ENCODE measurements around the gene CNTN4. TPM values are rescaled to one million over a fixed set of nuclear protein-coding genes. Genes with fewer than 3 reads are reported as not detected.

CNTN4 gene
- total RNA-seq, 1 donor from 2014 or later = 5.2 TPM

DNA sequence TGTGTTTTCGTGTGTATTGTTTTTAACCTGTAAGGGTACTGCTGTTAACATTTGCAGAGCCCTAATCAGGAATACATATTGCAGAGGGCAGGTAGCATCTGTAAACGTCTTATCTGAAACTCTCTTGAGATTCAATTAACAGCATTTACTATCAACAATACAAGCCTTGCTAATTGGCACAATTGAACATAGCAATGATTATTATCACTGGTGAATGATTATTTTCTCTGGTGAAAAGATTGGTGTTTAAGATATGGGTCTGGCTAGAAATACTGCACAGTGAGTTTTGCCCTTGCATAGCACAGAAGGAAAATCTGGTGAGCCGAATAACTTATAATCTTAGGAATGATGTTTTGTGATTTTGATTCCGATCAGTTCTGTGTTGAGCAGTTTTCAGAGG lies 5.9 kb upstream of the CNTN4 start:
- H3F3A ChIP-seq (ENCODE audit: low read depth) = peaks cover 31% of the 10 kb centered on the region
- TF ChIP-seq EZH2 (IDR thresholded peaks at IDR 0.05) = no peak
- TF ChIP-seq EZH2phosphoT487 (IDR thresholded peaks at IDR 0.05) = no peak
- TF ChIP-seq, protein P1, sequence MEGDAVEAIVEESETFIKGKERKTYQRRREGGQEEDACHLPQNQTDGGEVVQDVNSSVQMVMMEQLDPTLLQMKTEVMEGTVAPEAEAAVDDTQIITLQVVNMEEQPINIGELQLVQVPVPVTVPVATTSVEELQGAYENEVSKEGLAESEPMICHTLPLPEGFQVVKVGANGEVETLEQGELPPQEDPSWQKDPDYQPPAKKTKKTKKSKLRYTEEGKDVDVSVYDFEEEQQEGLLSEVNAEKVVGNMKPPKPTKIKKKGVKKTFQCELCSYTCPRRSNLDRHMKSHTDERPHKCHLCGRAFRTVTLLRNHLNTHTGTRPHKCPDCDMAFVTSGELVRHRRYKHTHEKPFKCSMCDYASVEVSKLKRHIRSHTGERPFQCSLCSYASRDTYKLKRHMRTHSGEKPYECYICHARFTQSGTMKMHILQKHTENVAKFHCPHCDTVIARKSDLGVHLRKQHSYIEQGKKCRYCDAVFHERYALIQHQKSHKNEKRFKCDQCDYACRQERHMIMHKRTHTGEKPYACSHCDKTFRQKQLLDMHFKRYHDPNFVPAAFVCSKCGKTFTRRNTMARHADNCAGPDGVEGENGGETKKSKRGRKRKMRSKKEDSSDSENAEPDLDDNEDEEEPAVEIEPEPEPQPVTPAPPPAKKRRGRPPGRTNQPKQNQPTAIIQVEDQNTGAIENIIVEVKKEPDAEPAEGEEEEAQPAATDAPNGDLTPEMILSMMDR (IDR thresholded peaks at IDR 0.05) = no peak
- no peaks in the 10 kb centered on the region for H3K9me3 ChIP-seq (ENCODE audit: low read depth)
- peaks cover 22% of the 10 kb centered on the region for H3K4me1 Mint-ChIP-seq
- no peak overlapping the region for H2AFZ ChIP-seq (replicated peaks)
- no peaks in the 10 kb centered on the region for H3K79me2 ChIP-seq (ENCODE audit: low read depth)
- H4K20me1 ChIP-seq (ENCODE audit: low read depth) = peaks cover 12% of the 10 kb centered on the region
- no peak overlapping the region for H3K27ac ChIP-seq
- peaks cover 36% of the 10 kb centered on the region for H3K4me1 ChIP-seq
- peaks cover 12% of the 10 kb centered on the region for H3K27me3 Mint-ChIP-seq (ENCODE audit: insufficient read depth, low read depth)
- H3K27me3 ChIP-seq = peaks cover 38% of the 10 kb centered on the region
- H3K4me3 Mint-ChIP-seq = no peak overlapping the region
- H3K9ac ChIP-seq = no peak overlapping the region
- DNase-seq (ENCODE audit: low spot score) = no peak
- no peak overlapping the region for H3K4me3 ChIP-seq
- H3K36me3 Mint-ChIP-seq = no peaks in the 10 kb centered on the region
- no peaks in the 10 kb centered on the region for H3K36me3 ChIP-seq
- H3K4me2 ChIP-seq = no peak overlapping the region
- no peak overlapping the region for H3K27ac Mint-ChIP-seq
- H3K9me3 Mint-ChIP-seq = no peaks in the 10 kb centered on the region

DNA sequence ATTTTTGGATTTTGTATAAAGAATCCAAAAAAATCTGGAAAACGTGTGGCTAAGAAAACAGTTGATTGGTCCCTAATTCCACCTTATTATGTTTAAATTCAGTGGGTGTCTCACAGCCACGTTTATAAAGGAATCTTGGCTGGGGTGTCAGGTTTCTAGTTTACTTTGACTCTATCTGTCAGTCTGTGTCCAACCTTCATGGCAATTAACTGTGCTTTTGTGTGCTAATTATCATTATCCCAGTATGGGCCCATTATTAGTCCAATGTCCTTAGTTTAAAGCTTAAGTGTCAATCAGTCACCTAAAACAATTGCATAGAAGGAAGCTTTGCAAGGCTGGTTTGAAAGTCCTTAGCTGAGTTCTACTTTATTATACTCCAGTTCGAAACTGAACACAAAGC lies 3.7 kb upstream of the CNTN4 start:
- Histone ChIP-seq H3K9me3 (ENCODE audit: low read depth) (no peaks in the 10 kb centered on the region), H3K27ac (no peak overlapping the region), H3F3A (ENCODE audit: low read depth) (peaks cover 38% of the 10 kb centered on the region), H3K4me3 (no peak overlapping the region), H3K4me2 (peak overlapping the region; percentile 55), H3K36me3 (no peaks in the 10 kb centered on the region), H3K27me3 (peaks cover 57% of the 10 kb centered on the region), H3K9ac (no peak overlapping the region), H4K20me1 (ENCODE audit: low read depth) (peaks cover 13% of the 10 kb centered on the region), H3K4me1 (peaks cover 39% of the 10 kb centered on the region), H2AFZ (replicated peaks) (no peak overlapping the region), H3K79me2 (ENCODE audit: low read depth) (no peaks in the 10 kb centered on the region)
- peak; percentile 65 for DNase-seq (ENCODE audit: low spot score)
- Mint-ChIP-seq H3K27me3 (ENCODE audit: insufficient read depth, low read depth) (peaks cover 18% of the 10 kb centered on the region), H3K4me3 (no peak overlapping the region), H3K27ac (no peak overlapping the region), H3K4me1 (peaks cover 27% of the 10 kb centered on the region), H3K36me3 (no peaks in the 10 kb centered on the region), H3K9me3 (peaks cover 2% of the 10 kb centered on the region)
- TF ChIP-seq EZH2phosphoT487 (IDR thresholded peaks at IDR 0.05) (peak; percentile 33), EZH2 (IDR thresholded peaks at IDR 0.05) (no peak)

DNA sequence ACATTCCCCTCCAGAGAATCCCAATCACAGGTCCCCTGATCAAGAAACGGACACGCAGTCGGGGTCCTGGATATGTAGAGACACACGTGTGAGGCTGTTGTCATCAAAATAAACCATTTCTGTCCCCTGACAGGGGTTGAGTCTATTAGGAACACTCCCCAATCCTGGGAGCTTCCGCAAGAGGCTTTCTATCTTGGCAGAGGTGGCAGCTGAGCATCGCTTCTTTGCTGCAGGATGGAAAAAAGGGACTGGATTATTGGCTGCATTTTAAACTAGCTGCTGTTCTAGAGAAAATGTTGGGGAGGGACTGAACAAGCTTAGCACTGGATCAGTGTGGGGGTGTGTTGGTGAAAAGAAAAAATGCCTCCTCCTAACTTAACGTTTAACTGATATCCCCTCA lies 2.5 kb upstream of the CNTN4 start:
- TF ChIP-seq, protein P1 (IDR thresholded peaks at IDR 0.05) = no peak
- TF ChIP-seq EZH2phosphoT487 (IDR thresholded peaks at IDR 0.05) (no peak), EZH2 (IDR thresholded peaks at IDR 0.05) (no peak)
- no peak overlapping the region for H3K27ac Mint-ChIP-seq
- peak; percentile 44 for DNase-seq (ENCODE audit: low spot score)
- Histone ChIP-seq H3F3A (ENCODE audit: low read depth) (peaks cover 41% of the 10 kb centered on the region), H3K27ac (no peak overlapping the region), H3K4me1 (peaks cover 40% of the 10 kb centered on the region), H3K9ac (no peak overlapping the region), H3K4me3 (no peak overlapping the region), H4K20me1 (ENCODE audit: low read depth) (peaks cover 23% of the 10 kb centered on the region), H3K4me2 (peak overlapping the region; percentile 55), H2AFZ (replicated peaks) (no peak overlapping the region), H3K79me2 (ENCODE audit: low read depth) (no peaks in the 10 kb centered on the region), H3K36me3 (no peaks in the 10 kb centered on the region), H3K27me3 (peaks cover 69% of the 10 kb centered on the region), H3K9me3 (ENCODE audit: low read depth) (no peaks in the 10 kb centered on the region)
- H3K4me3 Mint-ChIP-seq = peak overlapping the region; percentile 8
- peaks cover 33% of the 10 kb centered on the region for H3K4me1 Mint-ChIP-seq
- no peaks in the 10 kb centered on the region for H3K36me3 Mint-ChIP-seq
- H3K27me3 Mint-ChIP-seq (ENCODE audit: insufficient read depth, low read depth) = peaks cover 29% of the 10 kb centered on the region
- H3K9me3 Mint-ChIP-seq = peaks cover 5% of the 10 kb centered on the region

DNA sequence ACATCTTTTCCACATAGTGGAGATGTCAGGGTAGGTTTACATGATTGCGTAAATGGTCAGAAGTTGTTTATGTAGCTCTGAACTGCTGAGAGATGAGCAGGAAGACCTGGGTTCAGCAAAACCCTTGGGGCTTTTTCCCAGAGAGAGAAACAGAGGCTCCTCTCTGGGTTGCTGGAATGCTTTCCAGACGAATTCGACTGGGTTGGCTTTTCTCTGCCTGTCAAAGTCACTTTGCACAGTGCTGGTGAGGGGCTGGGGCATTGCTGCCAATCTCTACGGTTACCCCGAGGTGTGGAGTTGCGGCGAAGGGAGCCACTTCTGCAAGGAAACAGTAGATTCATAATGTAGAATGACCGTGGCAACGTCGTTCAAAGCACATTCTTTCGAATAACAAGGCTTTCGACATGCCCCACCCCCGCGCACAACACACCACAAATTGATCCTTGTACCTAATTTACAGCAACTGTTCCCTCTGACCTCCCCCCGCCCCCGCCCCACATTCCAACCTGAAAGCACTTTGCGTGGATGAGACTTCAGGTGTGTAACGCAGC lies 950 bp upstream of the CNTN4 start:
- peaks cover 40% of the 10 kb centered on the region for H3K4me1 ChIP-seq
- H3K4me3 ChIP-seq = peak overlapping the region; percentile 66
- no peaks in the 10 kb centered on the region for H3K36me3 ChIP-seq
- H3K9me3 ChIP-seq (ENCODE audit: low read depth) = no peaks in the 10 kb centered on the region
- no peak overlapping the region for H3K9ac ChIP-seq
- H2AFZ ChIP-seq (replicated peaks) = peak overlapping the region; percentile 80
- DNase-seq (ENCODE audit: low spot score) = peak; percentile 52
- no peak overlapping the region for H3K27ac ChIP-seq
- TF ChIP-seq, protein P1 (IDR thresholded peaks at IDR 0.05) = no peak
- no peak for TF ChIP-seq EZH2phosphoT487 (IDR thresholded peaks at IDR 0.05)
- TF ChIP-seq EZH2 (IDR thresholded peaks at IDR 0.05) = peak; percentile 1
- Mint-ChIP-seq H3K9me3 (peaks cover 5% of the 10 kb centered on the region), H3K27me3 (ENCODE audit: insufficient read depth, low read depth) (peaks cover 29% of the 10 kb centered on the region), H3K4me3 (peak overlapping the region; percentile 88), H3K4me1 (peaks cover 33% of the 10 kb centered on the region), H3K27ac (no peak overlapping the region), H3K36me3 (no peaks in the 10 kb centered on the region)
- H3K79me2 ChIP-seq (ENCODE audit: low read depth) = no peaks in the 10 kb centered on the region
- H3F3A ChIP-seq (ENCODE audit: low read depth) = peaks cover 41% of the 10 kb centered on the region
- peak overlapping the region; percentile 78 for H3K4me2 ChIP-seq
- peaks cover 84% of the 10 kb centered on the region for H3K27me3 ChIP-seq
- H4K20me1 ChIP-seq (ENCODE audit: low read depth) = peaks cover 23% of the 10 kb centered on the region
